ENCODE data around the gene SCG5. TPM values are rescaled to one million over a fixed set of nuclear protein-coding genes. Genes with fewer than 3 reads are reported as not detected.

SCG5 gene
- total and polyA plus RNA-seq, 2 donors (not counting 3 experiments of a cell fraction or from before 2014, with no cell fraction given), result 3.3 to 3.9 TPM

GRCh38 chr15:32687556-32687955 lies 46.0 kb downstream of the SCG5 start:
- Histone ChIP-seq H2AFZ (ENCODE audit: low read depth, low read length) (no peak overlapping the region), H3K36me3 (ENCODE audit: control insufficient read depth in 2 of 2, extremely low read depth in 1 of 2, insufficient read depth in 2 of 2, low read length in 2 of 2) (no peaks in the 10 kb centered on the region), H3K4me2 (ENCODE audit: insufficient read depth, low read length) (no peak overlapping the region), H3K9me1 (replicated peaks; ENCODE audit: control insufficient read depth, extremely low read depth, insufficient read depth, low read length) (no peaks in the 10 kb centered on the region), H3K4me1 (ENCODE audit: control insufficient read depth, extremely low read depth, insufficient read depth, low read length) (peaks cover 2% of the 10 kb centered on the region), H3K27me3 (ENCODE audit: control insufficient read depth in 2 of 2, insufficient read depth in 2 of 2, low read length in 2 of 2) (no peaks in the 10 kb centered on the region), H3K79me2 (ENCODE audit: control insufficient read depth, insufficient read depth, low read length) (no peaks in the 10 kb centered on the region), H3K9me3 (replicated peaks; ENCODE audit: control insufficient read depth, insufficient read depth, low read length) (no peaks in the 10 kb centered on the region), H3K9ac (replicated peaks; ENCODE audit: extremely low read depth, insufficient read depth, low read length) (no peak overlapping the region), H3K4me3 (replicated peaks in 1 of 3; ENCODE audit: insufficient read depth in 1 of 3, low read depth in 1 of 3, low read length in 3 of 3) (no peak overlapping the region), H4K20me1 (replicated peaks; ENCODE audit: control insufficient read depth, extremely low read depth, insufficient read depth, low read length) (no peaks in the 10 kb centered on the region), H3K27ac (ENCODE audit: insufficient read depth, low read depth, low read length) (no peak overlapping the region)
- dilution Hi-C loops (cut with MboI; ENCODE audit: extremely low pct_ligation_motif_present, low sequenced_read_pairs) (loop anchor here (25.0 kb wide), 1 partner anchor 300 kb away; no protein-coding TSS in a partner anchor), intact Hi-C loops (cut with micrococcal nuclease) (no loop called here)
- no TSS peak for BruUV-seq (replicated peaks)
- CTCF ChIA-PET, result interaction anchor here (0.9 to 1.6 kb wide), 7 partner anchors 15 to 271 kb away, joined by 3 to 4 read pairs (median 3); no protein-coding TSS in a partner anchor
- POLR2A ChIA-PET, result no interaction called here
- FAIRE-seq (no peak), DNase-seq (ENCODE audit: low read depth, low spot score) (no peak)
- TF ChIP-seq, protein P1, sequence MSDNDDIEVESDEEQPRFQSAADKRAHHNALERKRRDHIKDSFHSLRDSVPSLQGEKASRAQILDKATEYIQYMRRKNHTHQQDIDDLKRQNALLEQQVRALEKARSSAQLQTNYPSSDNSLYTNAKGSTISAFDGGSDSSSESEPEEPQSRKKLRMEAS (IDR thresholded peaks at IDR 0.05; ENCODE audit: insufficient read depth, insufficient read length), result no peak
- TF ChIP-seq FOS (IDR thresholded peaks at IDR 0.05; ENCODE audit: borderline replicate concordance, insufficient read depth, low read length) (peak; percentile 27), MYC (IDR thresholded peaks at IDR 0.05; ENCODE audit: low read depth, low read length) (no peak)

GRCh38 chr15:32688151-32688639 lies 46.7 kb downstream of the SCG5 start:
- no peak overlapping the region for H3K27ac ChIP-seq (ENCODE audit: insufficient read depth, low read depth, low read length)
- H3K4me2 ChIP-seq (ENCODE audit: insufficient read depth, low read length), result no peak overlapping the region
- no peaks in the 10 kb centered on the region for H3K79me2 ChIP-seq (ENCODE audit: control insufficient read depth, insufficient read depth, low read length)
- intact Hi-C loops (cut with micrococcal nuclease), result no loop called here
- no peak overlapping the region for H2AFZ ChIP-seq (ENCODE audit: low read depth, low read length)
- dilution Hi-C loops (cut with MboI; ENCODE audit: extremely low pct_ligation_motif_present, low sequenced_read_pairs), result loop anchor here (25.0 kb wide), 1 partner anchor 299 kb away; no protein-coding TSS in a partner anchor
- H3K36me3 ChIP-seq (ENCODE audit: control insufficient read depth in 2 of 2, extremely low read depth in 1 of 2, insufficient read depth in 2 of 2, low read length in 2 of 2), result no peaks in the 10 kb centered on the region
- POLR2A ChIA-PET, result no interaction called here
- no peak for FAIRE-seq
- H3K9me1 ChIP-seq (replicated peaks; ENCODE audit: control insufficient read depth, extremely low read depth, insufficient read depth, low read length), result no peaks in the 10 kb centered on the region
- DNase-seq (ENCODE audit: low read depth, low spot score), result no peak
- no TSS peak for BruUV-seq (replicated peaks)
- no peak for TF ChIP-seq POLR2A (IDR thresholded peaks at IDR 0.05; ENCODE audit: low read depth, low read length)
- no peak for TF ChIP-seq MYC (IDR thresholded peaks at IDR 0.05; ENCODE audit: low read depth, low read length)
- no peak for TF ChIP-seq GATA2 (IDR thresholded peaks at IDR 0.05; ENCODE audit: insufficient read depth, insufficient read length, low read depth, low read length)
- no peak for TF ChIP-seq JUN (IDR thresholded peaks at IDR 0.05; ENCODE audit: borderline replicate concordance, insufficient read depth, insufficient read length, low read depth)
- H3K4me3 ChIP-seq (replicated peaks in 1 of 3; ENCODE audit: insufficient read depth in 1 of 3, low read depth in 1 of 3, low read length in 3 of 3), result no peak overlapping the region
- no peaks in the 10 kb centered on the region for H3K9me3 ChIP-seq (replicated peaks; ENCODE audit: control insufficient read depth, insufficient read depth, low read length)
- no peaks in the 10 kb centered on the region for H4K20me1 ChIP-seq (replicated peaks; ENCODE audit: control insufficient read depth, extremely low read depth, insufficient read depth, low read length)
- H3K27me3 ChIP-seq (ENCODE audit: control insufficient read depth in 2 of 2, insufficient read depth in 2 of 2, low read length in 2 of 2), result peaks cover 0 to under 1% of the 10 kb centered on the region in 2 experiments
- H3K9ac ChIP-seq (replicated peaks; ENCODE audit: extremely low read depth, insufficient read depth, low read length), result no peak overlapping the region
- H3K4me1 ChIP-seq (ENCODE audit: control insufficient read depth, extremely low read depth, insufficient read depth, low read length), result peaks cover 2% of the 10 kb centered on the region
- CTCF ChIA-PET, result interaction anchor here (1.0 to 1.6 kb wide), 5 partner anchors 17 to 268 kb away, joined by 3 to 4 read pairs (median 3); no protein-coding TSS in a partner anchor
